SH-SY5Y (cell line): Measurements from ENCODE around the gene SYP.

Experiments
- GATA2 ChIP-seq: IDR thresholded peaks from 2 replicates; pipeline ENCODE4 v1.6.1; 2011; ENCODE audit warnings: mild to moderate bottlenecking, low read depth, low read length
- GATA3 ChIP-seq: IDR thresholded peaks from 2 replicates; pipeline ENCODE4 v1.6.1; 2011; ENCODE audit warnings: low read depth, mild to moderate bottlenecking, low read length, moderate library complexity

GRCh38 chrX:49187526-49187925 is 12.5 kb downstream of the SYP start:
- TF ChIP-seq GATA2 = no peak
- no peak for TF ChIP-seq GATA3
